OCI-LY7 (cell line): ENCODE results near the gene CTDSPL. TPM values are rescaled to one million over a fixed set of nuclear protein-coding genes. Genes with fewer than 3 reads are reported as not detected.
"Not testable (repeated sequence)": the region's sequence is repeated elsewhere in the genome, so short reads cannot be mapped to it uniquely, and the experiment has no call there.

Source experiments
- BruUV-seq: library from RNA; stranded (reverse); fragments of 400-500 nt; replicated peaks from 2 replicates; lab custom pipeline; 2021; lab: Mats Ljungman, UMichigan
- CTCF ChIA-PET: fragments of 300-600 bp; sonication (Branson Sonifier 250); formaldehyde crosslinking; loops from one replicate; lab custom pipeline; 2022; ENCODE audit warnings: antibody characterized with exemption; ENCODE audit not compliant: unreplicated experiment; lab: Charles Lee
- POLR2A ChIA-PET: fragments of 300-600 bp; sonication (Branson Sonifier 250); formaldehyde crosslinking; loops from one replicate; lab custom pipeline; 2022; ENCODE audit warnings: antibody characterized with exemption; lab: Charles Lee
- DNase-seq: peaks from one replicate; pipeline ENCODE4 v3.0.0-alpha.2; 2015; ENCODE audit warnings: low spot score
- H2AFZ ChIP-seq: fragments of 200-600 bp; sonication (generic), shearing (Covaris generic); 2 replicates; pipeline ENCODE4 v1.6.1; 2014; ENCODE audit warnings: mild to moderate bottlenecking, antibody characterized with exemption, low read length, moderate library complexity
- H3K27ac ChIP-seq: fragments of 200-600 bp; sonication (generic); 2 replicates; pipeline ENCODE4 v1.5.1; 2014; ENCODE audit warnings: mixed run types, low read depth, mild to moderate bottlenecking, moderate library complexity, low read length, inconsistent platforms; ENCODE audit not compliant: poor library complexity, severe bottlenecking
- H3K36me3 ChIP-seq: fragments of 200-600 bp; sonication (generic); 2 replicates; pipeline ENCODE4 v1.6.1; 2014; ENCODE audit warnings: mild to moderate bottlenecking, antibody characterized with exemption, low read length, moderate library complexity, mixed read lengths; ENCODE audit not compliant: insufficient read depth
- H3K4me1 ChIP-seq: fragments of 200-600 bp; sonication (generic); 2 replicates; pipeline ENCODE4 v1.5.1; 2014; ENCODE audit warnings: mild to moderate bottlenecking, low read length; ENCODE audit not compliant: insufficient read depth, poor library complexity, severe bottlenecking
- H3K4me2 ChIP-seq: fragments of 200-600 bp; sonication (generic); 2 replicates; pipeline ENCODE4 v1.6.1; 2014; ENCODE audit warnings: mild to moderate bottlenecking, low read length
- H3K4me3 ChIP-seq: fragments of 200-600 bp; sonication (generic); 2 replicates; pipeline ENCODE4 v1.5.1; 2014; ENCODE audit warnings: mild to moderate bottlenecking, low read depth, low read length; ENCODE audit not compliant: poor library complexity, severe bottlenecking
- H3K79me2 ChIP-seq: fragments of 200-600 bp; sonication (generic); 2 replicates; pipeline ENCODE4 v1.6.1; 2016; ENCODE audit warnings: low read depth, mild to moderate bottlenecking, low read length, moderate library complexity, mixed read lengths; ENCODE audit not compliant: insufficient read depth
- H3K9me2 ChIP-seq: fragments of 200-600 bp; sonication (generic); 2 replicates; pipeline ENCODE4 v1.6.1; 2016; ENCODE audit warnings: mild to moderate bottlenecking, low read length, mixed read lengths; ENCODE audit not compliant: insufficient read depth
- H3K9me3 ChIP-seq: fragments of 200-600 bp; sonication (generic); 2 replicates; pipeline ENCODE4 v1.6.1; 2014; ENCODE audit warnings: mild to moderate bottlenecking, mixed run types, low read length, mixed read lengths
- H4K20me1 ChIP-seq: fragments of 200-600 bp; sonication (generic); 2 replicates; pipeline ENCODE4 v1.6.1; 2014; ENCODE audit warnings: mild to moderate bottlenecking, antibody characterized with exemption, low read length, moderate library complexity, mixed read lengths; ENCODE audit not compliant: insufficient read depth
- CTCF ChIP-seq: fragments of 200-600 bp; sonication (generic); conservative IDR thresholded peaks from 2 replicates; pipeline ENCODE4 v1.5.1; 2014; ENCODE audit warnings: mild to moderate bottlenecking, antibody characterized with exemption, low read length, moderate library complexity, mixed read lengths
- EZH2phosphoT487 ChIP-seq: fragments of 200-600 bp; sonication (generic); IDR thresholded peaks from 2 replicates; pipeline ENCODE4 v1.6.1; 2018; ENCODE audit warnings: low read depth, borderline replicate concordance, mild to moderate bottlenecking, mixed run types, antibody characterized with exemption, low read length, moderate library complexity, mixed read lengths
- intact Hi-C: fragments of 100-400 bp; cut with micrococcal nuclease; formaldehyde crosslinking; loops from one replicate; pipeline ENCODE4 v1.10.0; 2022; ENCODE audit not compliant: unreplicated experiment
- total RNA-seq, 2 experiments: library from RNA; depleted of rRNA in 1 of 2; stranded (reverse); fragments of >200 nt in 1 of 2; shearing (Covaris generic) in 1 of 2; gene quantifications; 2 replicates each; pipeline ENCODE4 v1.2.3, GENCODE V29; 2014 to 2022

CTDSPL gene
- total RNA-seq, 2 experiments from 2014 or later: 0.38 TPM; not detected in 1

- Histone ChIP-seq H3K4me3 (no peak overlapping the region), H3K27ac (no peak overlapping the region), H4K20me1 (no peaks in the 10 kb centered on the region), H3K4me1 (peaks cover 3% of the 10 kb centered on the region), H2AFZ (no peak overlapping the region), H3K36me3 (no peaks in the 10 kb centered on the region), H3K79me2 (no peaks in the 10 kb centered on the region), H3K4me2 (no peak overlapping the region), H3K9me2 (no peaks in the 10 kb centered on the region), H3K9me3 (no peaks in the 10 kb centered on the region)
- no peak for DNase-seq
- POLR2A ChIA-PET: no interaction called here
- intact Hi-C loops: no loop called here
- CTCF ChIA-PET: interaction anchor here (0.6 kb wide), 2 partner anchors 12 to 695 kb away, joined by 3 read pairs; no protein-coding TSS in a partner anchor
- TF ChIP-seq CTCF (no peak), EZH2phosphoT487 (no peak)
- no TSS peak for BruUV-seq
These were observed 125.0 kb downstream of the CTDSPL start for GRCh38 chr3:37986479-37987314.

- ChIA-PET CTCF (interaction anchor here (0.6 kb wide), 1 partner anchor 13 kb away, joined by 3 read pairs; no protein-coding TSS in a partner anchor), POLR2A (no interaction called here)
- intact Hi-C loops: no loop called here
- no peak overlapping the region for H3K4me3 ChIP-seq
- H3K4me1 ChIP-seq: peaks cover 3% of the 10 kb centered on the region
- no peak for DNase-seq
- no peaks in the 10 kb centered on the region for H3K9me2 ChIP-seq
- no peak overlapping the region for H3K4me2 ChIP-seq
- H3K27ac ChIP-seq: no peak overlapping the region
- H3K9me3 ChIP-seq: no peaks in the 10 kb centered on the region
- no peaks in the 10 kb centered on the region for H3K79me2 ChIP-seq
- no peaks in the 10 kb centered on the region for H4K20me1 ChIP-seq
- H2AFZ ChIP-seq: no peak overlapping the region
- TF ChIP-seq EZH2phosphoT487: no peak
- no peak for TF ChIP-seq CTCF
- no TSS peak for BruUV-seq
- no peaks in the 10 kb centered on the region for H3K36me3 ChIP-seq
These were observed 125.6 kb downstream of the CTDSPL start for GRCh38 chr3:37987315-37987697.

GRCh38 chr3:37987751-37988179 is 126.1 kb downstream of the CTDSPL start:
- TF ChIP-seq EZH2phosphoT487 (no peak), CTCF (no peak)
- no peaks in the 10 kb centered on the region for H3K79me2 ChIP-seq
- no peak for DNase-seq
- H3K4me2 ChIP-seq: no peak overlapping the region
- no peak overlapping the region for H2AFZ ChIP-seq
- no peaks in the 10 kb centered on the region for H3K9me3 ChIP-seq
- CTCF ChIA-PET: interaction anchor here (0.6 kb wide), 1 partner anchor 13 kb away, joined by 3 read pairs; no protein-coding TSS in a partner anchor
- H3K36me3 ChIP-seq: no peaks in the 10 kb centered on the region
- no peak overlapping the region for H3K27ac ChIP-seq
- H3K9me2 ChIP-seq: no peaks in the 10 kb centered on the region
- H3K4me3 ChIP-seq: no peak overlapping the region
- intact Hi-C loops: no loop called here
- POLR2A ChIA-PET: no interaction called here
- H4K20me1 ChIP-seq: no peaks in the 10 kb centered on the region
- no TSS peak for BruUV-seq
- peaks cover 3% of the 10 kb centered on the region for H3K4me1 ChIP-seq

- H2AFZ ChIP-seq, H4K20me1 ChIP-seq, H3K4me1 ChIP-seq, H3K9me3 ChIP-seq, CTCF ChIA-PET, DNase-seq, H3K79me2 ChIP-seq, H3K4me3 ChIP-seq, H3K9me2 ChIP-seq, BruUV-seq, H3K4me2 ChIP-seq, POLR2A ChIA-PET, H3K36me3 ChIP-seq, intact Hi-C loops, H3K27ac ChIP-seq: not testable (repeated sequence)
These were observed 126.7 kb downstream of the CTDSPL start for GRCh38 chr3:37988376-37988775.
